Testis (tissue), 2 donors: ENCODE results near the gene AMPD3.

ENCODE experiments used
- POLR2A ChIP-seq: fragments of 450-650 bp; IDR thresholded peaks from one replicate; pipeline ENCODE4 v1.6.1; 2017; ENCODE audit warnings: antibody characterized with exemption, mild to moderate bottlenecking, moderate library complexity
- TF ChIP-seq, protein P1 (sequence below), 3 experiments: fragments of 450-650 bp in 2 of 3; fragments of 200-600 bp in 1 of 3; sonication (generic) in 1 of 3; IDR thresholded peaks; one replicate each; pipeline ENCODE4 v1.5.1; 2016 to 2019; ENCODE audit warnings: antibody characterized with exemption in 3 of 3, mild to moderate bottlenecking in 2 of 3, moderate library complexity in 1 of 3

- TF ChIP-seq, protein P1, sequence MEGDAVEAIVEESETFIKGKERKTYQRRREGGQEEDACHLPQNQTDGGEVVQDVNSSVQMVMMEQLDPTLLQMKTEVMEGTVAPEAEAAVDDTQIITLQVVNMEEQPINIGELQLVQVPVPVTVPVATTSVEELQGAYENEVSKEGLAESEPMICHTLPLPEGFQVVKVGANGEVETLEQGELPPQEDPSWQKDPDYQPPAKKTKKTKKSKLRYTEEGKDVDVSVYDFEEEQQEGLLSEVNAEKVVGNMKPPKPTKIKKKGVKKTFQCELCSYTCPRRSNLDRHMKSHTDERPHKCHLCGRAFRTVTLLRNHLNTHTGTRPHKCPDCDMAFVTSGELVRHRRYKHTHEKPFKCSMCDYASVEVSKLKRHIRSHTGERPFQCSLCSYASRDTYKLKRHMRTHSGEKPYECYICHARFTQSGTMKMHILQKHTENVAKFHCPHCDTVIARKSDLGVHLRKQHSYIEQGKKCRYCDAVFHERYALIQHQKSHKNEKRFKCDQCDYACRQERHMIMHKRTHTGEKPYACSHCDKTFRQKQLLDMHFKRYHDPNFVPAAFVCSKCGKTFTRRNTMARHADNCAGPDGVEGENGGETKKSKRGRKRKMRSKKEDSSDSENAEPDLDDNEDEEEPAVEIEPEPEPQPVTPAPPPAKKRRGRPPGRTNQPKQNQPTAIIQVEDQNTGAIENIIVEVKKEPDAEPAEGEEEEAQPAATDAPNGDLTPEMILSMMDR (IDR thresholded peaks at IDR 0.05), result no peak
- TF ChIP-seq POLR2A, result no peak
These were observed 18.3 kb downstream of the AMPD3 start for GRCh38 chr11:10473371-10473770.
